Activated CD8-positive, alpha-beta memory T cell treated with anti-CD3 and anti-CD28 coated beads, Interleukin-2, amount 10 ng/mL, durations not matched to agents 7 days and 5 days (primary cell): ENCODE measurements around the gene CALN1. TPM values are rescaled to one million over a fixed set of nuclear protein-coding genes. Genes with fewer than 3 reads are reported as not detected.

Experiments used
- ATAC-seq: fragments of 150-1000 bp; cut with Tn5 transposase; one replicate; pipeline ENCODE4 v1.10.0; 2021; ENCODE audit warnings: moderate library complexity
- CTCF ChIA-PET: fragments of 350-600 bp; sonication (Branson Sonifier 250); formaldehyde crosslinking; loops from one replicate; lab custom pipeline; 2021; ENCODE audit warnings: antibody characterized with exemption; lab: Charles Lee
- DNase-seq: peaks from one replicate; pipeline ENCODE4 v3.0.0-alpha.2; 2020
- H3K27ac Mint-ChIP-seq: one replicate; pipeline ENCODE4 v1.8.0; 2021; ENCODE audit warnings: mild to moderate bottlenecking, mixed read lengths
- H3K27me3 Mint-ChIP-seq: one replicate; pipeline ENCODE4 v1.8.0; 2021; ENCODE audit warnings: mixed read lengths
- H3K36me3 Mint-ChIP-seq: one replicate; pipeline ENCODE4 v1.8.0; 2021; ENCODE audit warnings: mild to moderate bottlenecking, mixed read lengths
- H3K4me1 Mint-ChIP-seq: one replicate; pipeline ENCODE4 v1.8.0; 2021; ENCODE audit warnings: mixed read lengths
- H3K4me3 Mint-ChIP-seq: one replicate; pipeline ENCODE4 v1.8.0; 2021; ENCODE audit warnings: mild to moderate bottlenecking, moderate library complexity, mixed read lengths
- H3K9me3 Mint-ChIP-seq: one replicate; pipeline ENCODE4 v1.8.0; 2022; ENCODE audit warnings: low read depth, mixed read lengths
- total RNA-seq, 2 experiments: library from RNA; stranded (reverse); gene quantifications; one replicate each; pipeline ENCODE4 v1.2.3, GENCODE V29; 2021

The CALN1 gene
- total RNA-seq, 2 experiments from 2014 or later, result not detected

- CTCF ChIA-PET, result no interaction called here
- ATAC-seq (no peak), DNase-seq (no peak)
- no peak overlapping the region for H3K27ac Mint-ChIP-seq
- H3K9me3 Mint-ChIP-seq, result peaks cover 9% of the 10 kb centered on the region
- H3K36me3 Mint-ChIP-seq, result peaks cover 2% of the 10 kb centered on the region
- H3K4me1 Mint-ChIP-seq, result no peaks in the 10 kb centered on the region
- peaks cover 21% of the 10 kb centered on the region for H3K27me3 Mint-ChIP-seq
- H3K4me3 Mint-ChIP-seq, result no peak overlapping the region
Measured at GRCh38 chr7:72334066-72334465, 78.1 kb downstream of the CALN1 start.

GRCh38 chr7:72326811-72327210 lies 85.3 kb downstream of the CALN1 start:
- H3K4me3 Mint-ChIP-seq, result no peak overlapping the region
- no peak overlapping the region for H3K27ac Mint-ChIP-seq
- no peaks in the 10 kb centered on the region for H3K27me3 Mint-ChIP-seq
- H3K9me3 Mint-ChIP-seq, result peaks cover 5% of the 10 kb centered on the region
- CTCF ChIA-PET, result no interaction called here
- DNase-seq, result no peak
- no peaks in the 10 kb centered on the region for H3K36me3 Mint-ChIP-seq
- H3K4me1 Mint-ChIP-seq, result no peaks in the 10 kb centered on the region
- no peak for ATAC-seq

GRCh38 chr7:72326365-72326764 lies 85.8 kb downstream of the CALN1 start:
- no peak for DNase-seq
- Mint-ChIP-seq H3K36me3 (no peaks in the 10 kb centered on the region), H3K4me1 (no peaks in the 10 kb centered on the region)

GRCh38 chr7:72325561-72325960 lies 86.6 kb downstream of the CALN1 start:
- H3K27ac Mint-ChIP-seq, result no peak overlapping the region
- ATAC-seq, result no peak
- H3K4me1 Mint-ChIP-seq, result no peaks in the 10 kb centered on the region

More at GRCh38 chr7:72326365-72326764, 85.8 kb downstream of the CALN1 start:
- no peak overlapping the region for H3K27ac Mint-ChIP-seq
- CTCF ChIA-PET, result no interaction called here
- no peak for ATAC-seq
- peaks cover 5% of the 10 kb centered on the region for H3K9me3 Mint-ChIP-seq
- no peak overlapping the region for H3K4me3 Mint-ChIP-seq
- no peaks in the 10 kb centered on the region for H3K27me3 Mint-ChIP-seq

GRCh38 chr7:72321637-72322036 lies 90.5 kb downstream of the CALN1 start:
- no peaks in the 10 kb centered on the region for H3K27me3 Mint-ChIP-seq
- no peak overlapping the region for H3K4me3 Mint-ChIP-seq
- no peaks in the 10 kb centered on the region for H3K4me1 Mint-ChIP-seq
- CTCF ChIA-PET, result no interaction called here
- peaks cover 7% of the 10 kb centered on the region for H3K9me3 Mint-ChIP-seq
- ATAC-seq (no peak), DNase-seq (no peak)
- no peak overlapping the region for H3K27ac Mint-ChIP-seq
- H3K36me3 Mint-ChIP-seq, result no peaks in the 10 kb centered on the region

More at GRCh38 chr7:72325561-72325960, 86.6 kb downstream of the CALN1 start:
- CTCF ChIA-PET, result no interaction called here
- H3K4me3 Mint-ChIP-seq, result no peak overlapping the region
- H3K27me3 Mint-ChIP-seq, result no peaks in the 10 kb centered on the region
- no peaks in the 10 kb centered on the region for H3K36me3 Mint-ChIP-seq
- no peak for DNase-seq
- peaks cover 2% of the 10 kb centered on the region for H3K9me3 Mint-ChIP-seq

GRCh38 chr7:72321081-72321480 lies 91.1 kb downstream of the CALN1 start:
- DNase-seq (no peak), ATAC-seq (no peak)
- H3K9me3 Mint-ChIP-seq, result peaks cover 5% of the 10 kb centered on the region
- no peaks in the 10 kb centered on the region for H3K4me1 Mint-ChIP-seq
- no peaks in the 10 kb centered on the region for H3K27me3 Mint-ChIP-seq
- CTCF ChIA-PET, result no interaction called here
- H3K36me3 Mint-ChIP-seq, result no peaks in the 10 kb centered on the region
- H3K27ac Mint-ChIP-seq, result no peak overlapping the region
- no peak overlapping the region for H3K4me3 Mint-ChIP-seq

GRCh38 chr7:72317341-72317740 lies 94.8 kb downstream of the CALN1 start:
- no peaks in the 10 kb centered on the region for H3K27me3 Mint-ChIP-seq
- CTCF ChIA-PET, result no interaction called here
- ATAC-seq (no peak), DNase-seq (no peak)
- no peak overlapping the region for H3K27ac Mint-ChIP-seq
- no peaks in the 10 kb centered on the region for H3K4me1 Mint-ChIP-seq
- peaks cover 4% of the 10 kb centered on the region for H3K9me3 Mint-ChIP-seq
- H3K36me3 Mint-ChIP-seq, result no peaks in the 10 kb centered on the region
- no peak overlapping the region for H3K4me3 Mint-ChIP-seq

- no peak overlapping the region for H3K4me3 Mint-ChIP-seq
Measured at GRCh38 chr7:72316148-72316547, 96.0 kb downstream of the CALN1 start.

GRCh38 chr7:72313906-72314305 lies 98.2 kb downstream of the CALN1 start:
- Mint-ChIP-seq H3K4me1 (no peaks in the 10 kb centered on the region), H3K9me3 (peaks cover 2% of the 10 kb centered on the region), H3K36me3 (no peaks in the 10 kb centered on the region), H3K4me3 (no peak overlapping the region), H3K27me3 (no peaks in the 10 kb centered on the region), H3K27ac (no peak overlapping the region)
- DNase-seq, result no peak
- CTCF ChIA-PET, result no interaction called here
- no peak for ATAC-seq

More at GRCh38 chr7:72316148-72316547, 96.0 kb downstream of the CALN1 start:
- H3K27ac Mint-ChIP-seq, result no peak overlapping the region
- DNase-seq (no peak), ATAC-seq (no peak)
- peaks cover 6% of the 10 kb centered on the region for H3K9me3 Mint-ChIP-seq
- H3K36me3 Mint-ChIP-seq, result no peaks in the 10 kb centered on the region
- no peaks in the 10 kb centered on the region for H3K27me3 Mint-ChIP-seq
- H3K4me1 Mint-ChIP-seq, result no peaks in the 10 kb centered on the region
- CTCF ChIA-PET, result no interaction called here

GRCh38 chr7:72310301-72310700 lies 101.8 kb downstream of the CALN1 start:
- DNase-seq, result no peak
- no peak for ATAC-seq
- Mint-ChIP-seq H3K4me1 (no peaks in the 10 kb centered on the region), H3K9me3 (peaks cover 3% of the 10 kb centered on the region), H3K4me3 (no peak overlapping the region), H3K36me3 (no peaks in the 10 kb centered on the region), H3K27me3 (no peaks in the 10 kb centered on the region), H3K27ac (no peak overlapping the region)
- CTCF ChIA-PET, result no interaction called here

- ATAC-seq (no peak), DNase-seq (no peak)
- CTCF ChIA-PET, result no interaction called here
- Mint-ChIP-seq H3K27me3 (no peaks in the 10 kb centered on the region), H3K4me3 (no peak overlapping the region), H3K4me1 (no peaks in the 10 kb centered on the region), H3K27ac (no peak overlapping the region), H3K9me3 (peaks cover 3% of the 10 kb centered on the region), H3K36me3 (no peaks in the 10 kb centered on the region)
Measured at GRCh38 chr7:72309476-72309875, 102.7 kb downstream of the CALN1 start.

GRCh38 chr7:72308986-72309385 lies 103.2 kb downstream of the CALN1 start:
- peaks cover 3% of the 10 kb centered on the region for H3K9me3 Mint-ChIP-seq
- H3K4me1 Mint-ChIP-seq, result no peaks in the 10 kb centered on the region
- H3K4me3 Mint-ChIP-seq, result no peak overlapping the region

GRCh38 chr7:72307566-72307965 lies 104.6 kb downstream of the CALN1 start:
- H3K27me3 Mint-ChIP-seq, result no peaks in the 10 kb centered on the region
- no peak overlapping the region for H3K4me3 Mint-ChIP-seq
- no peak for ATAC-seq
- DNase-seq, result no peak
- no peaks in the 10 kb centered on the region for H3K4me1 Mint-ChIP-seq
- peaks cover 3% of the 10 kb centered on the region for H3K9me3 Mint-ChIP-seq
- H3K27ac Mint-ChIP-seq, result no peak overlapping the region
- H3K36me3 Mint-ChIP-seq, result no peaks in the 10 kb centered on the region
- CTCF ChIA-PET, result no interaction called here

More at GRCh38 chr7:72308986-72309385, 103.2 kb downstream of the CALN1 start:
- DNase-seq, result no peak
- ATAC-seq, result no peak
- Mint-ChIP-seq H3K27ac (no peak overlapping the region), H3K36me3 (no peaks in the 10 kb centered on the region), H3K27me3 (no peaks in the 10 kb centered on the region)
- CTCF ChIA-PET, result no interaction called here

- DNase-seq (no peak), ATAC-seq (no peak)
- CTCF ChIA-PET, result no interaction called here
- no peaks in the 10 kb centered on the region for H3K27me3 Mint-ChIP-seq
- no peaks in the 10 kb centered on the region for H3K4me1 Mint-ChIP-seq
- no peak overlapping the region for H3K27ac Mint-ChIP-seq
- H3K4me3 Mint-ChIP-seq, result no peak overlapping the region
- H3K36me3 Mint-ChIP-seq, result no peaks in the 10 kb centered on the region
- H3K9me3 Mint-ChIP-seq, result no peaks in the 10 kb centered on the region
Measured at GRCh38 chr7:72298912-72299311, 113.2 kb downstream of the CALN1 start.

GRCh38 chr7:72298091-72298490 lies 114.0 kb downstream of the CALN1 start:
- Mint-ChIP-seq H3K27me3 (no peaks in the 10 kb centered on the region), H3K36me3 (no peaks in the 10 kb centered on the region), H3K4me3 (no peak overlapping the region), H3K9me3 (no peaks in the 10 kb centered on the region), H3K4me1 (no peaks in the 10 kb centered on the region), H3K27ac (no peak overlapping the region)
- DNase-seq (no peak), ATAC-seq (no peak)
- CTCF ChIA-PET, result interaction anchor here (0.7 kb wide), 1 partner anchor 823 kb away, joined by 3 read pairs; no protein-coding TSS in a partner anchor
